ELF-1 (cell line): ENCODE data around the gene GPX4.

Source experiments
- DNase-seq: peaks from one replicate; pipeline ENCODE4 v3.0.0-alpha.2; 2016; ENCODE audit warnings: low read depth, low spot score

Gene GPX4

GRCh38 chr19:1068009-1069001, 35.5 kb upstream of the GPX4 start:
- no peak for DNase-seq

- DNase-seq, result no peak
These were observed 34.6 kb upstream of the GPX4 start for GRCh38 chr19:1069009-1069779.

GRCh38 chr19:1070576-1070930, 33.2 kb upstream of the GPX4 start:
- peak; percentile 61 for DNase-seq

- no peak for DNase-seq
These were observed 32.6 kb upstream of the GPX4 start for GRCh38 chr19:1070931-1071791.

- DNase-seq, result no peak
These were observed 31.3 kb upstream of the GPX4 start for GRCh38 chr19:1072371-1073015.

GRCh38 chr19:1073063-1073955, 30.5 kb upstream of the GPX4 start:
- DNase-seq, result no peak

GRCh38 chr19:1073956-1074517, 29.8 kb upstream of the GPX4 start:
- DNase-seq, result no peak

GRCh38 chr19:1074544-1075283, 29.1 kb upstream of the GPX4 start:
- DNase-seq, result no peak

GRCh38 chr19:1076046-1076386, 27.8 kb upstream of the GPX4 start:
- DNase-seq, result no peak

- no peak for DNase-seq
These were observed 26.8 kb upstream of the GPX4 start for GRCh38 chr19:1076951-1077350.

GRCh38 chr19:1079566-1080111, 24.2 kb upstream of the GPX4 start:
- DNase-seq, result peak; percentile 80

GRCh38 chr19:1080360-1081161, 23.2 kb upstream of the GPX4 start:
- no peak for DNase-seq

- DNase-seq, result peak; percentile 93
These were observed 22.3 kb upstream of the GPX4 start for GRCh38 chr19:1081301-1082164.

GRCh38 chr19:1082165-1082927, 21.4 kb upstream of the GPX4 start:
- DNase-seq, result peak; percentile 93

GRCh38 chr19:1082928-1083816, 20.6 kb upstream of the GPX4 start:
- DNase-seq, result no peak
